GDM1 (cell line): ENCODE data around the gene MXD1.
"Not testable (repeated sequence)": the region's sequence is repeated elsewhere in the genome, so short reads cannot be mapped to it uniquely, and the experiment has no call there.

ENCODE experiments used
- DNase-seq: peaks from one replicate; lab custom pipeline; 2025; lab: John Stamatoyannopoulos, UW

Gene MXD1

DNA sequence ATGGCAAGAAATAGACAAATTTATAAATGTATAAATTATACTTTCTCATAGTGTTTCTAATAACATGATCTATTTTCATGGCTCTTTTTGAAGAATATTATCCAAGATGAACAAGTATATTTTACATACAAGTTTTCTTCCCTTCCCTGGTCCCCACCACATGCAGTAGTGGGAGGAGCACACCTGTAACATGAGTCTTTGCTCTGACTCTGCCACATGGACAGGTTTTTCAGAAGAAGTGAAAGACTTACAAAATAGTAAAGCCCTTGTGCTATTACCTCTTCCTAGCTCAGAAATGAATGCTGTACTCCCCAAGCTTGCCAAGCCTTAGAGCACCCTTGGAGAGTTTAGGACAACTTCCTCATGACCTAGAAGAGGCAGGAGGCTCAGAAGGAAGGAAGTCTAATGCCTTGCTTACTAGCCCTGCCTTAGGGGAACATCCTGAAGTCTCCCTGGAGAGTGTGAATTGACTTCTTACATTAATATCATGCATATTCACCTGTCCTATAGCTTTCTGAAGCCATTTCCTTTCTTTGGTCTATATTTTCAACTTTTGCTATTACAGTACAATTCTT, 18.4 kb downstream of the MXD1 start:
- DNase-seq: peak; percentile 12

DNA sequence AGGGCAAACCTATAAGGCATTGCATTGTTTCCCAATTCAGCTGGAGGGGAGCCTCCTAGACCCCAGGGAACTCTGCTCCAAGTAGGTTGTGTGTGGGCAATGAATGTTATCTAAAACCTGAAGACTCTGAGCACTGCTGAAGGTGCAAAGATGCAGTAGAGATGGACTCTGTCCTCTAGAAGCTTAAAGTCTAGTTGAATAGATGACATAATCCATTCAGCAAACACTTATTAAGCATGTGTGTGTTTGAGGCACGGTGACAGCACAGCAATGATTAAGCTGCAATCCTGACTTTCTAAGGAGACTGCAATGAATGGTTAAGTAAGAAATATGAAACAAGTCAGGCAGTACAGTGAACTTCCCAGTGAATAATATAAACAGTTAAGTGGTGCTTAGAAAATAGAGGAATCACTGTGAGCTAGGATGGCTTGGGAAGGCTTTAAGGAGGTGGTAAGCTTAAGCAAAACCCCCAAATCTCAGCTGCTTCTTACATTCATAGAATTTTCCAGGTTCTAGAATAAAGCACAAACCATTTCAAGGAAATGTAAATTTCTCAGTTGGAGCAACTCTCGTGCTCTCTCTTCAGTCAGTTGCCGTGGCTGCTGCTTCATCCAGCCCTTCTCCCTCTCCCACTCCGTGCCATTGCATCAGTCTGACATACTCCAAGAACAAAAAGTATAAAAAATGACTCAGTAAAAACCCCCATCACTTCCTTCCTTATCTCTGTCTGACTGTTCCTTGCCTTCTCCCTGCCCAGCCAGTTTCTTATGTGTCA, 19.1 kb downstream of the MXD1 start:
- DNase-seq: no peak

DNA sequence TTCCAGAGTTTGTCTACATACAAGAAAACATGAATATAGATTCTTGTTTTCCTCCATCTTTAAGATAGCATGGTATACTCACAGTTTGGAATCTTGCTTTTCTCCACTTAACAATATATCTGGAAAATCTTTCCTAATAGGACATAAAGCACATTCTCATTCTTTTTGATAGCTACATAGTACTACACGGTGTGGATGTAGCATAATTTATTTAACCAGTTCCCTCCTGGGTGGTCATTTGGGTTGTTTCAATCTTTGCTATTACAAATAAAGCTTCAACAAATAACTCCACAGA, 19.7 kb downstream of the MXD1 start:
- no peak for DNase-seq

DNA sequence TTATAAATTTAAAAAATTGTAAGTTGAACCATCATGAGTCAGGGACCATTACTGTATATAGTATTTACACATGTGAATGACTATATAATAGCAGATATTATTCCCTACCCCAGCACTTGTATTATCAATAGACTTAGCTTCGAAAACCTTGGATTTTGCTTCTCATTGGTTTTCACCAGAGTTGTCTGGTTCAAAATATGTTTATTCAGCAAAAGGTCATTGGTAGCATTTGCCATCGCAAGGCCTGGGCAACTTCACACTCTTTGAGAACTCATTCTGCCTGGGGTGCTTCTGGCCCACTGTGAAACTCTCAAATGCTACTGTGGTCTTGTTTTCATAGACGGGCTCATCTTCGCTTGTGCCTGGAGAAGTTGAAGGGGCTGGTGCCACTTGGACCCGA, 20.1 kb downstream of the MXD1 start:
- no peak for DNase-seq

DNA sequence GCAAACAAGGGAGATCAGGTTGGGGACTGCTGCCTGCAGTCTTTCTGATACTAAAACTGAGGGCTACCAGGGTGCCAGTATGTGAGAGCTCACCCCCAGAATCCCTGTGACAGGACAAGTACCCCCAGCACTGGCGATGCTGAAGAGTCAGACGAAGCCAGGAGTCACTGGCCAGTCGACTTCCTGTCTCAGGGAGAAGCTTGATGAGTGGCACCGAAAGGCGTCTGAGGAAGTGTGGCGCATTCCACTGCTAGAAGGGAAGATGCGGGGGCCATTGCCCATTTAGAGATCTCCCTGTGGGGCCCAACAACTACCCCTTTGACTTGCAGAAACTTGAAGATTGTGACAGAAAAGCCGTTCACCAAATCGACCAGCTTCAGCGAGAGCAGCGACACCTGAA, 22.0 kb downstream of the MXD1 start:
- no peak for DNase-seq

DNA sequence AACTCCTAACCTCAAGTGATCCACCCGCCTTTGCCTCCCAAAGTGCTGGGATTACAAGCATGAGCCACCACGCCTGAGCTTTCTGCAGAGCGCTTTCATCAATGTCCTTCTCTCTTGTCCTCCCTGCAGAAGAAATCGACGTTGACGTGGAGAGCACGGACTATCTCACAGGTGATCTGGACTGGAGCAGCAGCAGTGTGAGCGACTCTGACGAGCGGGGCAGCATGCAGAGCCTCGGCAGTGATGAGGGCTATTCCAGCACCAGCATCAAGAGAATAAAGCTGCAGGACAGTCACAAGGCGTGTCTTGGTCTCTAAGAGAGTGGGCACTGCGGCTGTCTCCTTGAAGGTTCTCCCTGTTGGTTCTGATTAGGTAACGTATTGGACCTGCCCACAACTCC, 23.1 kb downstream of the MXD1 start:
- no peak for DNase-seq

DNA sequence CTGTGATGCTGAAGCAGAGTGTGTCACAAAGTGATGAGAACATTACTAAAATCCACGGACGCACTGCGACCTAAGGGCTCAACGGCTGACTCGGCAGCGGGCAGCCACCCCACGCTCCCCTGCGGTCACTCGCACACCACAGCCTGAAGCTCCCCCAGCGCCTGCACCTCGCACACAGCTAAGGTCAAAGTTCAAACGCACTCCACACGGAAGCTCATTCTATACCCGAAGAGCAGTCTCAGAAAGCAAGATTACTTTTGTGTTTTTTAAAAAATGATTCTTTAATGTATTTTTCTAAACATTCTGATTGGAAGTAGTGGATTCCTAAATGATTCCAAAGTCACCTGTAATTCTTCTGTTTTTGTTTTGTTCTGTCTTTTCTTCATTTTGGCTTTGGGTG, 24.8 kb downstream of the MXD1 start:
- DNase-seq: no peak

DNA sequence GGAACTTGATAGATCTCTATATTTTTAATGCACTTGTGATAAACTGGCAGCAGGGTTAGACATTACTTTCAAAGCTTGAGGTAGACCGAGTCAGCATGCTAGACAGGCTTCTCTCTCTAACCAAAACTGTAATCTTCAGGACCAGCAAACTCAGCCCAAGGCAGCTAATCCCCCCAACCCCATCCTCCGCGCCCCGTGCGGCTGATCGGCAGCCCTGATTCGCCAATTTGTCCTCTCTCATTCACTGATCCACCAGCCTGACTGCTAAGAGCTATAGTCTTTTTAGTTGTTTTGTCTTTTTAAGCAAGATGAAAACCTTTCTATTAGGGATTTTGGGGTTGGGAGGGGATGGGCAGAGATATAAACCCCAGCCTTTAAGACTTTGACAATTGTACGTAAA, 25.8 kb downstream of the MXD1 start:
- no peak for DNase-seq

DNA sequence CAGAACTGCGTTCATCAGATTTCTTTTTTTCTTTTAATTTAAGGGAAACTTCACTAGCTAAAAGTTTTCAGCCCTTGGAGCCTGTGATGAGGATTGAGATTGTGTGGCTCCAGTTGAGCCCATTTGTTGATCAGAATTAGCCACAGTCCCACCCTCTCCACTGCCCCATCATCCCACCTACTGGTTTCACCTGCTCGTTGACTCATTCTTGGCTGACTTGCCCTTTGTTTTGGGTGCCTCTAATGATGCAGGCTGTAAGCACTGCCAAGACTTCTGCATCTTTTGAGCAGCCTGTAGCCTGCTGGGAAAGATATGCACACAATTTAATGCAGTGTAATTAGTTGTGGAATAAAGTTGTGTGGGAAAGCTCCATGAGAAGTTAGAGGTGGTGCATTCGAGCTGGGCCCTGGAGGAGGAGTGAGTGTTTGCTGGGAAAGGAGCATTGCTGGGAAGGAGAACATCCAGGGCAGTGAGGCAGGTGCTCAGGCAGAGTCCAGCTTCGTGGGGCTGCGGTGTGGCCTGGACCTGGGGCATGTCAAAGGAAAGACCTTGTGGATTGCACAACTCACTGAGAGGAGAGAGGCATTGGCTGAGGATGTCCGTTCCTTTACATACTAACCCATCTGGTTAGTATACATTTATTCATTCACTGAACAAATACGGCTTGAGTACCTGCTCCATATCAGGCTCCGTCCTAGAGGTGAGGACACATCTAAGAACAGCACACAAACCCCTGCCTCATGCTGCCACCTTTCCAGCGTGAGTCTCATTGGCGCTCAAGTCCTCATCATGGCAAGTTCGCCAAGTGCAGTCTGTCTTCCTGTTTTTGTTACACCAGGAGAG, 28.3 kb downstream of the MXD1 start:
- DNase-seq: no peak

DNA sequence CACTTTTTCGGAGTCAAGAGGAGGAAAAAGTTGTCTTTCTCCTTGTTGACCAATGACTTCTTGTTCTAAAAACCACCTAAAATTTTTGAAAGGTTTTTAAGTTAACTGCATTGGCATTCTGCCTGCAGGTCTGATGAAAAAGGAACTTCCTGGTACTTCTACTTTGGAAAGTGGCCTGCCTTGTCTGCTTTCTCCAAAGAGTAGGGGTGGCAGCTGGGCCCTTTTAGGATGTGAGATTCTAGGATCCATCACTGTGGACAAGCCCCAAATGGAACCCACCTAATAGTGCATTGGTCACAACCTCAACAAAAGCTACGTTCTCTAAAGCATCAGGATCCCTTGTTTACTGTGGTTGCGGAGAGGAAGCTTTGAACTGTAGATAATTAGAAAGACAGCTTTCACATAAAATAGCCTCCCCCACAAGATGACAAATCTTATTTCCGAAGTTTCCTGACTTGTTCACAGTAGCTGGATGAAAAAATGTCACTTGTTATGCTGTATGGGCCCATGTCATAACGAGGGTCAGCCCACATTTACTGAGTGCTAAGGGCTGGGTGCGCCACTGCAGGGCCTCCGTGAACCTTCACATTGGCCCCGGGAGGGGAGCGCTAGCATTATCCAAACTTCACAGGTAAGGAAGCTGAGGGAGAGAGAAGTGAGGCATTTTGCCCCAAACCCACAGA, 29.1 kb downstream of the MXD1 start:
- no peak for DNase-seq

DNA sequence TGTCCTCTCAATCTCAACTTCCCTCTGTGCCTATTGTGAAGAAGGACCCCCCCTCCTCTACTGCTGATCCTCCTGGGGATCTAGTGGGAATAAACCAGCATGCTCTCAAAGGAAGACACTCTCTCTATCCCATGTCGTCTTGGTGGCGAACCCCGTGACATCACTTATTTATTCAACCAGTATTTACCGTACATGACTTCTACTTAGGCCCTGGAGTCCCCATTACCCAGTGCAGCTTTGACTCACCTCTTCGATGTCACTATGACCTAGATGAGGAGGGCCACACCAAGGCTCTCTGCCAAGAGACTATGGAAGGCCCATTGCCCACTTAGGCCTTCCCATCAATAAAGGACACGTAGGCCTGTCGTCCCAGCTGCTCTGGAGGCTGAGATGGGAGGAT, 29.8 kb downstream of the MXD1 start:
- no peak for DNase-seq

DNA sequence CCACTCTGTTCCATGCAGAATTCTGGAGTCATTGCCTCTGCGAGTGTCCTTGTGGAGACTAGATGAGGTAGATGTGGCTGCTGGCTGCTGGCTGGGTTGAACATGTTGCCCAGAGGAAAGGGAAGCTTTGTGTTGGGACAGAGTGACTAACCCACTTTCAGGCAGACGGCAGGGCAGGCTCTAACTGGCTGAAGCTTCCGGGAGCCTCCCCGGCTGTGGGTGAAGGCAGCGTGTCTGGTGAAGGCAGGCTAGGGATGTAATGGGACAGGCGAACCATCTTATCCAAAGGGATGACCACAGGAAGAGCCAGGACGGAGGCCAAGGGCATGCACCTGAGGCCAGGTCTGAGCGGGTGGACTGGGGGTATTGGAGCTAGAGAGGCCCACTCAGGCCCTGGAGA, 30.5 kb downstream of the MXD1 start:
- peak; percentile 46 for DNase-seq

DNA sequence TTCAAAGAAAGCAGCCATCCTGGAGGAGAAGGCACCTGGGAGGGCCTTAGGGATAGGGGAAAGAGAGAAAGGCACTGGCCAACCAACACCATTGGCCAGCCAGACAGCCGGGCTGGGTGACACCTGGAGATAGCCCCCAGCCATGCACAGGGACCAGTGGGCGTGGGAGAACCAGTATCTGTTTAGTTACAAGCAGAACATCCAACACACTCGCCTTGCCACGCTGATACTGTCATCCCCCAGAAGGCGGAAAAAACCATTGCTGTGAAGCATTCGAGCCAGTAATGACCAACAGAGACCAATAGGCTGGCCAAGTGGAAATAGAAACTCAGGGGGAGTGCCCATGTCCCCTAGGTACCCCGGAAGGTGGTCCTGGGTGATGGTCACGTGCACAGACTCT, 31.0 kb downstream of the MXD1 start:
- DNase-seq: no peak

DNA sequence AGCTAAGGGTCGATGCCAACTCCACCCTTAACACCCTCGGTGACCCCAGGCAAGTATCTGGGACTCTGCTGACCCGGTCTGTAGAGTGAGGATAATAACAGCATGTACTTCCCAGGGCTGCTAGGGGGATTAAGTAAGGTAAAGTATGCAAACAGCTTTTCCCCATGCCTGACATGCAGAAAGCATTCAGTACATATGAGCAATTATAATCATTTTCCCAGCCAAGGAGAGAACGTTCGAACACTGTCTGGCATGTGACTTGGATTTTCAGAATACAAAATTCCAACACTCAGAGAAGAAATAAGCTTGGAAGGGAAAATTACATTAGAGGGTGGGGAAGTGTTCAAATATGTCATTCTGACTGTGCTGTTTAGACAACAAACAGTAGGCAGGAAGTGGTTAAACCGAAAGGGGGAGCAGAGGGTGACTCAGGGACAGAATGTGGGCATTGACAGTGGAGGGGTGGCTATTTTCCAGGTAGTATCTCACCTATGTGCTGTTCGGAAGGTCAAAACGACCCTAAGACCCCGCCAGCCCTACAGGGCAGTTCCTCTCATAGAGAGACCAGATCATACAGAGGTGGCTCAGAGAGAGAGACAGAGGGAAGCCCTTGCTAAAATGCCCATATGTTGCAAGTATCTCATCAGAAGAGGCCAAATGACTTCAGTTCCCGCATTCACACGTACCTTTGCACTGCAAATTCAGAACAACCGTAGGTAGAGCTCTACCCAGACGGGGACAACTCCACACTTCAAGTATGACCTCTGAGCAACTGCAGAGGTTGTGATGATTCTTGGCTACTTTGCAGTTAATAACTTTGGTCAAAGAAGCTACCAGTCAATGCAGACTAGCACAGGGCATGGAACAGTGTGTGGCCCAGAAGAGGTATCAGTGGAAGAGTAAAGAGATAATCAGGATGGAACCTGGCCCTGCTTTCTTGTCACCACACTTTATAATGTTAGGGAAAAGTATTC, 31.7 kb downstream of the MXD1 start:
- DNase-seq: peak; percentile 31

DNA sequence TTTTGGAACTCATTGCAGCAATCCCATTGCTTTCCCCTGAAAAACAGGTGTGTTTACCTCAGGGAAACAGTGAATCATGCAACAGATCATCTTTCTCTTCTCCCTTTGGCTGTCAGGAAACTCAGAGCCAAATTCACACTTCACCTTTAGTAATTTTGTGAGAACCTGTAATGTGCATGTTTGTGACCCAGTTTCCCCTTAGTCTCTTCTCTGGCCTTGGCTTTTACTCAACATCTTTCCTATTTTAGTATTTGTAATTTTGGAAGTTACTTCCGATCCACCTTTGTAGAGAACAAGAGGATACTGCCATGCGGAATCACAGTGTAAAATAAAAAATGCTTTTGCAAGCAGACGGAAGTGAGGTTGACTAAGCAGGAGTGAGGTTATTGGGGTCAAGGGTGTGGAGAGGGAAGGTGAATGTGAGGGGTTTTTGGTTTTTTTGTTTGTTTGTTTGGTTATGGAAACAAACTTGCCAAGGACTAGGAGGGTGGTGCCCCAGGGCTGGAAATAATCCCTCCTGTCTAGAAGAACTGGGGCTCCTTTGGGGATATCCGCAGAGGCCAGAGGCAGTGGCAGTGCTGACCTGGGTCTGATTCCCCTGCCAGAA, 32.5 kb downstream of the MXD1 start:
- DNase-seq: no peak

DNA sequence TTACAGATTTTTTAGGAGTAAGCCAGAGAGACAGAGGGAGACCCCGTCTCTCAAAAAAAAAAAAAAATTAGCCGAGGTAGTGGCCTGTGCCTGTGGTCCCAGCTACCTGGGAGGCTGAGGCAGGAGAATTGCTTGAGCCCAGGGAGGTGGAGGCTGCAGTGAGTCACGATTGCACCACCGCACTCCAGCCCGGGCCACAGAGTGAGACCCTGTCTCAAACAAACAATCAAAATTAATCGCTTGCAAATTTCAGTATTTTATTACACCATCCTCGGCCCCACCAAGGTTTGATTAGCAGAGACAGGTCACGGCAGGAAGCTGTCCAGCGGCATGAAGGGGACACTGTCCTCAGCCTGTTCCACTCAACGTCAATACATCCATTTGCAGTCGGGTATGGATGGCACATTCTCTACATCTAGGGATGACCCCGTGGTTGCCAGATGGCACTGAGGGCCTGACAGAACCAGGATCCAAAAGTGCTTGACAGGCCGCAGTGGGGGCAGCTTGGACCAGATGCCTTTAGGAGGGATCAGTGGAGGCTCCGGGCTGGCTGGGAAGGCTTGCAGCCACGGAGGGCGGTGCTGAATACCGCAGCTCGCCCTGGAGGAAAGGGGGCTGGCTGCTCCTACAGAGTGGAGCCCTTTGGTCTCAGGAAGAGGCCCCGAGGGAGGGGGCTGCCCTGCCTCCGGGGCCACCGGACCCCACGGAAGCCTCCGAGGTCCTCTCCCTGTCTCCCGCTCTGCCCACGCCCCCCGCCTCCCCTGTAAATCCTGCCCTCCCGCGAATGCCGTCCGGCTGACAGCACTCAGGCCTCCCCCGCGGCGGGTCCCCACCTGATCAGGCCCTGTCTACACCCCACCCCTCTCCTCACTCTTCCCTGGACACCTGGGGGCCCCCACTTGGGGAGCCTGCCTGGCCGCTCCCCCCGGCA, 33.4 kb downstream of the MXD1 start:
- no peak for DNase-seq

DNA sequence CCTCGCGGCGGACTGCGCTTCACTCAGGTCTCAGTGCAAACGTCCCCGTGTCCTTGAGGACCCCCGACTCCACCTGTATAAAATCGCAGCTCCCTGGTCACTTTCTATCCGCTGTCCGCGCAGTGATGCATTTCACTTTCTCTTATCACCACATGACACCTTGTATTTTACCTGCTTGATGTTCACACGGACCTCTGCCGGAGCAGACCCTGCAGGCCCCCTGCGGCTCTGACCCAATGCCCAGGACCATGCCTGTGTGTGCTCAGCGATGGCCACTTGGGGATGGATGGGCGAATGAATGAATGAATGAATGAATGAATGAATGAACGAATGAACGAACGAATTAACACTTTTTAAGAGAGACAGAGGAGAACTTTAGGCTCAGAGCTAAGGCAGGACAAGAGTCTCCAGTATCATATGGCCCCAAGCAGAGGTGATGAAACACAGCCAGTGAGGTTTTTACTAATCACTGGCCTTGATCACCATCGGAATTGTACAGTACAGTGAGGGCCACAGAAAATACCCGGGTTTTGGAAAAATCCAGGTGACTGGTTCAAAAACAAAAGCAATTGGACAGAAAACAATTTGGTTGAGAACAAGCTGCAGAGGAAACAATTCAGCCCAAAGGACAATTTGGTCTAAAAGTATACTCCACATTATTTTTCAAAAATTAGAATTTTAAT, 34.2 kb downstream of the MXD1 start:
- no peak for DNase-seq

DNA sequence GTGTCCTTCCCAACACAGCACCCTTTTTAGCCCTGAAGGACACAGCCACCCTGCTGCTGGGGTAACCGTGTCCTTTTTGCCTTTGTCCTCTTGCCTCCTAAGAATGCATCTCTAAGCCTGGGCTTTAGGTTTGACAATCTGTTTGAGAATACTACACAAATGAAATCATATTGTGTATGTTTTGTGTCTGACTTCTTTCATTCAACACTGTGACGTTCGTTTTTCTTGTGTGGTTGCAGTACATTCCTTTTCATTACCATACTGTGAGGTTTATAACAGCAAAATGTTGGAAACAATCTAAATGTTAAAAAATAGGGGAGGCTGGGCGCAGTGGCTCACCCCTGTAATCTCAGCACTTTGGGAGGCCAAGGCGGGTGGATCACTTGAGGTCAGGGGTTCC, 35.3 kb downstream of the MXD1 start:
- no peak for DNase-seq

DNA sequence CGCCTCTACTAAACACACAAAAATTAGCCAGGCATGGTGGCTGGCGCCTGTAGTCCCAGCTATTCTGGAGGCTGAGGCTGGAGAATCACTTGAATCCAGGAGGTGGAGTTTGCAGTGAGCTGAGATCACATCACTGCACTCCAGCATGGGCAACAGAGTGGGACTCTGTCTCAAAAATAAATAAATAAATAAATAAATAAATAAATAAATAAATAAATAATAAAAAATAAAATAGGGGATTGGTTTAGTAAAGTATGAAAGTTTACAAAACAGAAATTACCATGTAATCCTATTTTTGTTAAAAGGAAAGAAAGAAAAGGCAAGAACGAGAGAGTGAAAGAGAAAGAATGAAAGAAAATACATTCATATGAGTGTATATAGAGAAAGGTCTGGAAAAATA, 35.8 kb downstream of the MXD1 start:
- DNase-seq: not testable (repeated sequence)
